BE2C (cell line): Measurements from ENCODE around the gene COG3.

Experiments used
- DNase-seq: peaks from one replicate; pipeline ENCODE4 v3.0.0-alpha.2; 2020
- H3K27me3 ChIP-seq: fragments of 250-450 bp; sonication (Bioruptor Pico); 2 replicates; pipeline ENCODE4 v1.5.1; 2020; ENCODE audit warnings: mild to moderate bottlenecking
- H3K36me3 ChIP-seq: fragments of 250-450 bp; sonication (Bioruptor Pico); 2 replicates; pipeline ENCODE4 v1.5.1; 2020; ENCODE audit warnings: mild to moderate bottlenecking
- H3K4me1 ChIP-seq: fragments of 250-450 bp; sonication (Bioruptor Pico); 2 replicates; pipeline ENCODE4 v1.5.1; 2020
- H3K4me3 ChIP-seq: 2 replicates; pipeline ENCODE4 v1.5.1; 2011; ENCODE audit warnings: low read depth, low read length
- H3K9me3 ChIP-seq: fragments of 250-450 bp; sonication (Bioruptor Pico); 2 replicates; pipeline ENCODE4 v1.5.1; 2020
- CTCF ChIP-seq: IDR thresholded peaks from 2 replicates; pipeline ENCODE4 v1.5.1; 2012; ENCODE audit warnings: mild to moderate bottlenecking, low read depth, low read length

COG3 gene

DNA sequence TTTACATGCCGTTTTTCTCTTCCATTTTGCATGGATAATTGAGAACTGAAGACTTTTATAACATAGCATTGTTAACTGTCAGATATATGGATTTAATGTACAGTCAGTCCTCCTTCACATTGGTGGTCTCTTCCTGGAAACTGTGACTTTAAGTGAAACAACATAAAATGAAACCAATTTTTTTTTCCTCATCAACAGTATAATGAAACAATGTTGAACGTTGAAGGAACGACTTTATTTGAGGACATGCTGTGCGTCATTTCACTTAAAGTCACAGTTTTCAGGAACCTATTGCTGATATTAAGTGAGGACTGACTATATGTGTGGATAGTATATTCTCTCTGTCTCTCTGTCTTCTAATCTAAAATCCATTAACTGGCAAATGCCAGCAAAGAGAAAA lies 54.8 kb downstream of the COG3 start:
- H3K4me3 ChIP-seq: no peak overlapping the region
- DNase-seq: no peak
- TF ChIP-seq CTCF: no peak
- H3K9me3 ChIP-seq: no peaks in the 10 kb centered on the region
- H3K27me3 ChIP-seq: no peaks in the 10 kb centered on the region
- H3K4me1 ChIP-seq: no peaks in the 10 kb centered on the region
- peaks cover 43% of the 10 kb centered on the region for H3K36me3 ChIP-seq

GRCh38 chr13:45521297-45521696 lies 56.6 kb downstream of the COG3 start:
- TF ChIP-seq CTCF: no peak
- Histone ChIP-seq H3K9me3 (no peaks in the 10 kb centered on the region), H3K4me1 (no peaks in the 10 kb centered on the region), H3K4me3 (no peak overlapping the region), H3K27me3 (no peaks in the 10 kb centered on the region), H3K36me3 (peaks cover 35% of the 10 kb centered on the region)
- DNase-seq: no peak

DNA sequence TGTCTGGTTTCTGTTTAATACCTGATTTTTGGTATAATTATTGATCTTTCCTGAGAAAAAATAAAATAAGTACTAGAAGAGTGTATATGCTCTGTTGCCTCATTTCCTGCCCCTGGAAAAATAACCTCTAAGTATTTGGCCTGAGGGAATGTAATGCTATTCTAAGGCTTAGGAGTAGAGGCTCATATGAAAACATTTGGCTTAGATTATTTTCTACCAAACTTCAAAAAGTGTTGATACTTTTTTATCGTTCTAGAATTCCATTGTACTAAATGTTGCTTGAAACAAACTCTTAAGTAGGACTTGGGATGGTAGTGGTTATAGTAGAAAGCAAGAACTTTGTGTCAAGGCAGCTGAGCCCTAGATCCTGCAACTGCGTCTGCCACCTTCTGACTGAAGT lies 57.8 kb downstream of the COG3 start:
- TF ChIP-seq CTCF: no peak
- Histone ChIP-seq H3K27me3 (no peaks in the 10 kb centered on the region), H3K4me3 (no peak overlapping the region), H3K36me3 (peaks cover 23% of the 10 kb centered on the region), H3K4me1 (no peaks in the 10 kb centered on the region), H3K9me3 (no peaks in the 10 kb centered on the region)
- DNase-seq: no peak

DNA sequence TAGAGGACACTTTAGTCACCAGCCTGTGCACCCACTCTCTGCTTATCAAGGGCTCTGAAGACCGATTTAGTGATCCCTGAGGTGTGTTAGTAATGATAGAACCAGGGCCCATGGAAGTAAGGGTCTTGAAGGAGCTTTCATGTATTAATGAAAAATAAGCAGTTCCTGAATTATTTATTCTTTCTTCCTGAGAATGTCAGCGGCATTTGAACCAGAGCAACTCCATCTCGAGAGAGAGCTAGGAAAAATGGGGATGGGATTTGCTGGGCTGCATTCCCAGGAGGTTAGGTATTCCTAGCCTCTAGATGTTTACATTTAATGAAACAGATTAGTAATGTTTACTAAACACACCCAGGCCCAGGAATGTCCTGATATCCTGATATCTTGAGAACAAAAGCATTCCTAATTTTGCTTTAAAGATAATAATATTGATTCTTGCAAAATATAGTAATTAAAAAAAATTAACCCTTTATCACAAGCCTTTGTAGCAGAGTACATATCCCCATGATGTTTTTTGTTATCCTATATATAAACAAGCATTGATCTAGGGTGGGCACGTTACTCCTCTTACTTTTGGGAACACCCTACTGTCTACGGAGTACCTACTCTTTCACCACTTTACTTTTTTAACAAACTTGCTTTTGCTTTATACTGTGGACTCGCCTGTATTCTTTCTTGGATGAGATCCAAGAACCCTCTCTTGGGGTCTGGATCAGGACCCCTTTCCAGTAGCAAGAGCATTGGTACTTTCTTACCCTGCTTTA lies 63.1 kb downstream of the COG3 start:
- no peaks in the 10 kb centered on the region; the same call in 1 of the 2 replicates for H3K4me1 ChIP-seq
- no peak overlapping the region for H3K4me3 ChIP-seq
- no peak for TF ChIP-seq CTCF
- H3K27me3 ChIP-seq: no peaks in the 10 kb centered on the region
- no peak for DNase-seq
- no peaks in the 10 kb centered on the region for H3K9me3 ChIP-seq
- H3K36me3 ChIP-seq: peaks cover 25% of the 10 kb centered on the region

GRCh38 chr13:45529758-45530157 lies 65.0 kb downstream of the COG3 start:
- H3K36me3 ChIP-seq: peaks cover 36% of the 10 kb centered on the region

More at GRCh38 chr13:45529758-45530157, 65.0 kb downstream of the COG3 start:
- Histone ChIP-seq H3K4me3 (no peak overlapping the region), H3K4me1 (no peaks in the 10 kb centered on the region; the same call in 1 of the 2 replicates), H3K9me3 (no peaks in the 10 kb centered on the region), H3K27me3 (no peaks in the 10 kb centered on the region)
- no peak for DNase-seq
- TF ChIP-seq CTCF: no peak
